SK-N-SH (cell line): ENCODE measurements around the gene ABHD16A. TPM values are rescaled to one million over a fixed set of nuclear protein-coding genes. Genes with fewer than 3 reads are reported as not detected.

Experiments used
- CTCF ChIA-PET: fragments of 300-600, 350-600 bp; formaldehyde crosslinking; extraction: SDS; loops from one replicate; lab custom pipeline; 2021; lab: Yijun Ruan, JAX
- POLR2A ChIA-PET: fragments of 350-600 bp; sonication (Branson Sonifier 250); formaldehyde crosslinking; extraction: SDS; loops from one replicate; lab custom pipeline; 2020; ENCODE audit warnings: antibody characterized with exemption, inconsistent platforms; lab: Yijun Ruan, JAX
- DNase-seq: peaks from one replicate; pipeline ENCODE4 v3.0.0; 2012
- H2AFZ ChIP-seq: fragments of 200-600 bp; sonication (generic); 2 replicates; pipeline ENCODE4 v1.8.1; 2016; ENCODE audit warnings: antibody characterized with exemption, mild to moderate bottlenecking, low read depth
- H3F3A ChIP-seq: fragments of 200-600 bp; sonication (generic); replicated peaks from 2 replicates; pipeline ENCODE3; 2016; ENCODE audit warnings: antibody characterized with exemption, mild to moderate bottlenecking; ENCODE audit not compliant: insufficient read depth
- H3K27ac ChIP-seq, 2 experiments: fragments of 200-500 bp in 1 of 2; fragments of 200-600 bp in 1 of 2; sonication (Bioruptor generic) in 1 of 2; sonication (generic), shearing (Covaris generic) in 1 of 2; 2 replicates each; pipeline versions ENCODE4 v1.5.1 to v1.6.1; 2014 to 2016; ENCODE audit warnings: low read depth in 2 of 2, inconsistent platforms in 1 of 2, low read length in 1 of 2, mild to moderate bottlenecking in 1 of 2, mixed read lengths in 1 of 2
- H3K27me3 ChIP-seq: fragments of 200-600 bp; sonication (generic), shearing (Covaris generic); 2 replicates; pipeline ENCODE4 v1.6.1; 2016; ENCODE audit warnings: mixed run types; ENCODE audit not compliant: insufficient read depth
- H3K36me3 ChIP-seq, 2 experiments: fragments of 200-500 bp in 1 of 2; fragments of 200-600 bp in 1 of 2; sonication (Bioruptor generic) in 1 of 2; sonication (generic) in 1 of 2; replicated peaks in 1 of 2; 2 replicates each; pipeline versions ENCODE3 to v1.5.1; 2014 to 2016; ENCODE audit warnings: low read length in 1 of 2, mild to moderate bottlenecking in 1 of 2; ENCODE audit not compliant: insufficient read depth in 2 of 2, control insufficient read depth in 1 of 2
- H3K4me1 ChIP-seq, 2 experiments: fragments of 200-500 bp in 1 of 2; fragments of 200-600 bp in 1 of 2; sonication (Bioruptor generic) in 1 of 2; sonication (generic), shearing (Covaris generic) in 1 of 2; 2 replicates each; pipeline versions ENCODE4 v1.5.1 to v1.6.1; 2014 to 2016; ENCODE audit warnings: low read depth in 1 of 2, low read length in 1 of 2, mixed run types in 1 of 2; ENCODE audit not compliant: insufficient read depth in 2 of 2, control insufficient read depth in 1 of 2
- H3K4me2 ChIP-seq: fragments of 200-600 bp; sonication (generic), shearing (Covaris generic); 2 replicates; pipeline ENCODE4 v1.6.1; 2017; ENCODE audit warnings: mixed run types
- H3K4me3 ChIP-seq, 2 experiments: fragments of 200-500 bp in 1 of 2; fragments of 200-600 bp in 1 of 2; sonication (Bioruptor generic) in 1 of 2; sonication (generic), shearing (Covaris generic) in 1 of 2; 2 replicates each; pipeline versions ENCODE4 v1.5.1 to v1.8.1; 2014 to 2016; ENCODE audit warnings: low read depth in 2 of 2, inconsistent platforms in 1 of 2, low read length in 1 of 2, mild to moderate bottlenecking in 1 of 2, mixed read lengths in 1 of 2, moderate library complexity in 1 of 2
- H3K79me2 ChIP-seq: fragments of 200-600 bp; sonication (generic); 2 replicates; pipeline ENCODE4 v1.8.1; 2017; ENCODE audit warnings: mild to moderate bottlenecking; ENCODE audit not compliant: insufficient read depth
- H3K9ac ChIP-seq: fragments of 200-600 bp; sonication (generic); 2 replicates; pipeline ENCODE4 v1.6.1; 2017; ENCODE audit warnings: mixed run types
- H3K9me2 ChIP-seq: fragments of 200-600 bp; sonication (generic); 2 replicates; pipeline ENCODE4 v1.6.1; 2017; ENCODE audit warnings: mixed run types
- H3K9me3 ChIP-seq: fragments of 200-600 bp; sonication (generic); 2 replicates; pipeline ENCODE4 v1.6.1; 2017; ENCODE audit warnings: mixed run types, mild to moderate bottlenecking, moderate library complexity
- H4K20me1 ChIP-seq: fragments of 200-600 bp; sonication (generic); 2 replicates; pipeline ENCODE4 v1.6.1; 2017; ENCODE audit warnings: mild to moderate bottlenecking, mixed run types; ENCODE audit not compliant: insufficient read depth
- CHD2 ChIP-seq: fragments of 150-350 bp; IDR thresholded peaks from 2 replicates; pipeline ENCODE4 v1.6.1; 2018; ENCODE audit warnings: low read length; ENCODE audit not compliant: partially characterized antibody
- ELF1 ChIP-seq: IDR thresholded peaks from 2 replicates; pipeline ENCODE4 v1.4.0; 2012
- EP300 ChIP-seq, 2 experiments: IDR thresholded peaks; 2 replicates each; pipeline versions ENCODE4 v1.4.0 to v1.6.1; 2012; ENCODE audit warnings: borderline replicate concordance in 1 of 2, low read depth in 1 of 2, low read length in 1 of 2
- EZH2phosphoT487 ChIP-seq: fragments of 200-600 bp; sonication (generic); IDR thresholded peaks from 2 replicates; pipeline ENCODE4 v1.6.1; 2017; ENCODE audit warnings: low read depth, mixed run types, mild to moderate bottlenecking, antibody characterized with exemption, moderate library complexity, borderline replicate concordance
- FOXJ3 ChIP-seq: sonication (generic); formaldehyde crosslinking; IDR thresholded peaks from 2 replicates; pipeline ENCODE4 v1.5.1; 2020; ENCODE audit warnings: mild to moderate bottlenecking, missing genetic modification reagents
- FOXM1 ChIP-seq: IDR thresholded peaks from 2 replicates; pipeline ENCODE4 v1.4.0; 2012; ENCODE audit warnings: low read depth, mild to moderate bottlenecking
- MEF2A ChIP-seq: IDR thresholded peaks from 2 replicates; pipeline ENCODE4 v1.4.0; 2012; ENCODE audit warnings: low read depth, borderline replicate concordance
- MXI1 ChIP-seq: IDR thresholded peaks from 2 replicates; pipeline ENCODE4 v1.6.1; 2012; ENCODE audit warnings: mild to moderate bottlenecking, low read depth, low read length, improper control_type of control experiment
- NRF1 ChIP-seq: IDR thresholded peaks from 2 replicates; pipeline ENCODE4 v1.6.1; 2012; ENCODE audit warnings: low read depth, mild to moderate bottlenecking, low read length
- RAD21 ChIP-seq: IDR thresholded peaks from 2 replicates; pipeline ENCODE4 v1.6.1; 2012; ENCODE audit warnings: mild to moderate bottlenecking, low read length
- RCOR1 ChIP-seq: fragments of 150-350 bp; IDR thresholded peaks from 2 replicates; pipeline ENCODE4 v1.6.1; 2017; ENCODE audit warnings: antibody characterized with exemption, low read length
- RFX5 ChIP-seq: IDR thresholded peaks from 2 replicates; pipeline ENCODE4 v1.6.1; 2012; ENCODE audit warnings: mild to moderate bottlenecking, improper control_type of control experiment, low read length
- RXRA ChIP-seq: IDR thresholded peaks from 2 replicates; pipeline ENCODE4 v1.4.0; 2012; ENCODE audit warnings: low read depth, mild to moderate bottlenecking, borderline replicate concordance
- SIN3A ChIP-seq: IDR thresholded peaks from 2 replicates; pipeline ENCODE4 v1.6.1; 2012; ENCODE audit warnings: low read depth, mild to moderate bottlenecking, low read length, moderate library complexity, borderline replicate concordance
- SMC3 ChIP-seq: IDR thresholded peaks from 2 replicates; pipeline ENCODE4 v1.6.1; 2012; ENCODE audit warnings: low read depth, low read length, improper control_type of control experiment
- TCF12 ChIP-seq: IDR thresholded peaks from 2 replicates; pipeline ENCODE4 v1.4.0; 2012
- TEAD4 ChIP-seq: IDR thresholded peaks from 2 replicates; pipeline ENCODE4 v1.4.0; 2012; ENCODE audit warnings: mild to moderate bottlenecking, borderline replicate concordance; ENCODE audit not compliant: insufficient read depth
- WGBS: methylation state at CpG from one replicate; pipeline ENCODE4 v1.1.6; 2017; ENCODE audit warnings: low lambda C conversion rate; 5-methylcytosine and 5-hydroxymethylcytosine counted together
- polyA plus RNA-seq, 3 experiments: library from polyadenylated mRNA; depleted of rRNA; stranded (reverse); fragments of >200 nt; gene quantifications; 2 replicates each; pipeline ENCODE4 v1.2.3, GENCODE V29; 2012
- TF ChIP-seq, protein P1 (sequence below): IDR thresholded peaks from 2 replicates; pipeline ENCODE4; 2012
- TF ChIP-seq, protein P2 (sequence below): IDR thresholded peaks from 2 replicates; pipeline ENCODE4 v1.6.1; 2012; ENCODE audit warnings: mild to moderate bottlenecking, low read depth, low read length, moderate library complexity
- TF ChIP-seq, protein P3 (sequence below): IDR thresholded peaks from 2 replicates; pipeline ENCODE4 v1.4.0; 2012; ENCODE audit warnings: low read depth

The ABHD16A gene
- polyA plus RNA-seq, 1 of the 3 experiments (the other 2 are of a cell fraction): 49.3 TPM

DNA sequence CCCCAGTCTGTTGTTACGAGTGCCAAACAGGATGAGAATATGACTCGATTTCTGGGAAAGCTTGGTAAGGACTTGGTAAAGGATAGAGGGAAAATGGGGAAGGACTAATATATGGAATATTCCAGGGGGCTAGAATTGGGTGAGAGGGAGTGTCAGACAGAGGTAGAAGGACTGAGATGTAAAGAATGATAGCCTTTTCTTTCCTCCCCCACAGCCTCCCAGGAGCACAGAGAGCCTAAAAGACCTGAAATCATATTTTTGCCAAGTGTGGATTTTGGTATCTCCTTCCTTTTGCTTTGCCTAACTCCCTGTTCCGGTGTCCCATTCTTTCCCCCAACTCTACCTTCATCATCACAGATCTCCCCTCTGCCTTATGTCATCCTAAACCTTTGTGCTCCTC, 39.8 kb upstream of the ABHD16A start:
- 94% methylated on average over 3 of the region's 3 CpGs for WGBS
- TF ChIP-seq SMC3 (no peak), EZH2phosphoT487 (no peak), MXI1 (no peak), RXRA (no peak), FOXM1 (no peak), TEAD4 (no peak), EP300 (IDR thresholded peaks at IDR 0.05; ENCODE audit: borderline replicate concordance in 1 of 2, low read depth in 1 of 2, low read length in 1 of 2) (no peak), FOXJ3 (CRISPR knock-in tag) (no peak), RAD21 (no peak), TCF12 (no peak), ELF1 (no peak), CHD2 (no peak), SIN3A (no peak), RCOR1 (no peak), RFX5 (no peak), MEF2A (no peak), NRF1 (no peak)
- TF ChIP-seq, protein P1, sequence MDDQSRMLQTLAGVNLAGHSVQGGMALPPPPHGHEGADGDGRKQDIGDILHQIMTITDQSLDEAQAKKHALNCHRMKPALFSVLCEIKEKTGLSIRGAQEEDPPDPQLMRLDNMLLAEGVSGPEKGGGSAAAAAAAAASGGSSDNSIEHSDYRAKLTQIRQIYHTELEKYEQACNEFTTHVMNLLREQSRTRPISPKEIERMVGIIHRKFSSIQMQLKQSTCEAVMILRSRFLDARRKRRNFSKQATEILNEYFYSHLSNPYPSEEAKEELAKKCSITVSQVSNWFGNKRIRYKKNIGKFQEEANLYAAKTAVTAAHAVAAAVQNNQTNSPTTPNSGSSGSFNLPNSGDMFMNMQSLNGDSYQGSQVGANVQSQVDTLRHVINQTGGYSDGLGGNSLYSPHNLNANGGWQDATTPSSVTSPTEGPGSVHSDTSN: no peak
- TF ChIP-seq, protein P2, sequence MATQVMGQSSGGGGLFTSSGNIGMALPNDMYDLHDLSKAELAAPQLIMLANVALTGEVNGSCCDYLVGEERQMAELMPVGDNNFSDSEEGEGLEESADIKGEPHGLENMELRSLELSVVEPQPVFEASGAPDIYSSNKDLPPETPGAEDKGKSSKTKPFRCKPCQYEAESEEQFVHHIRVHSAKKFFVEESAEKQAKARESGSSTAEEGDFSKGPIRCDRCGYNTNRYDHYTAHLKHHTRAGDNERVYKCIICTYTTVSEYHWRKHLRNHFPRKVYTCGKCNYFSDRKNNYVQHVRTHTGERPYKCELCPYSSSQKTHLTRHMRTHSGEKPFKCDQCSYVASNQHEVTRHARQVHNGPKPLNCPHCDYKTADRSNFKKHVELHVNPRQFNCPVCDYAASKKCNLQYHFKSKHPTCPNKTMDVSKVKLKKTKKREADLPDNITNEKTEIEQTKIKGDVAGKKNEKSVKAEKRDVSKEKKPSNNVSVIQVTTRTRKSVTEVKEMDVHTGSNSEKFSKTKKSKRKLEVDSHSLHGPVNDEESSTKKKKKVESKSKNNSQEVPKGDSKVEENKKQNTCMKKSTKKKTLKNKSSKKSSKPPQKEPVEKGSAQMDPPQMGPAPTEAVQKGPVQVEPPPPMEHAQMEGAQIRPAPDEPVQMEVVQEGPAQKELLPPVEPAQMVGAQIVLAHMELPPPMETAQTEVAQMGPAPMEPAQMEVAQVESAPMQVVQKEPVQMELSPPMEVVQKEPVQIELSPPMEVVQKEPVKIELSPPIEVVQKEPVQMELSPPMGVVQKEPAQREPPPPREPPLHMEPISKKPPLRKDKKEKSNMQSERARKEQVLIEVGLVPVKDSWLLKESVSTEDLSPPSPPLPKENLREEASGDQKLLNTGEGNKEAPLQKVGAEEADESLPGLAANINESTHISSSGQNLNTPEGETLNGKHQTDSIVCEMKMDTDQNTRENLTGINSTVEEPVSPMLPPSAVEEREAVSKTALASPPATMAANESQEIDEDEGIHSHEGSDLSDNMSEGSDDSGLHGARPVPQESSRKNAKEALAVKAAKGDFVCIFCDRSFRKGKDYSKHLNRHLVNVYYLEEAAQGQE: no peak
- TF ChIP-seq, protein P3, sequence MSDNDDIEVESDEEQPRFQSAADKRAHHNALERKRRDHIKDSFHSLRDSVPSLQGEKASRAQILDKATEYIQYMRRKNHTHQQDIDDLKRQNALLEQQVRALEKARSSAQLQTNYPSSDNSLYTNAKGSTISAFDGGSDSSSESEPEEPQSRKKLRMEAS: no peak
- Histone ChIP-seq H3K4me1 (peaks cover 7 to 11% of the 10 kb centered on the region in 2 experiments; a peak in 2 of 4 replicates), H3F3A (peaks cover 13% of the 10 kb centered on the region), H3K79me2 (peaks cover 13% of the 10 kb centered on the region), H3K9me2 (no peaks in the 10 kb centered on the region), H2AFZ (no peak overlapping the region), H3K36me3 (peaks cover 6 to 7% of the 10 kb centered on the region in 2 experiments), H3K27me3 (no peaks in the 10 kb centered on the region), H3K4me2 (no peak overlapping the region), H3K9me3 (no peaks in the 10 kb centered on the region), H3K27ac (no peak overlapping the region), H3K4me3 (no peak overlapping the region), H3K9ac (no peak overlapping the region), H4K20me1 (no peaks in the 10 kb centered on the region)
- no peak for DNase-seq
- POLR2A ChIA-PET: no interaction called here
- CTCF ChIA-PET: no interaction called here
